Measurements from ENCODE around the gene USP12. TPM values are rescaled to one million over a fixed set of nuclear protein-coding genes. Genes with fewer than 3 reads are reported as not detected.

Gene USP12
- total and polyA plus RNA-seq, 2 donors from 2014 or later, result 15.0 to 27.5 TPM

DNA sequence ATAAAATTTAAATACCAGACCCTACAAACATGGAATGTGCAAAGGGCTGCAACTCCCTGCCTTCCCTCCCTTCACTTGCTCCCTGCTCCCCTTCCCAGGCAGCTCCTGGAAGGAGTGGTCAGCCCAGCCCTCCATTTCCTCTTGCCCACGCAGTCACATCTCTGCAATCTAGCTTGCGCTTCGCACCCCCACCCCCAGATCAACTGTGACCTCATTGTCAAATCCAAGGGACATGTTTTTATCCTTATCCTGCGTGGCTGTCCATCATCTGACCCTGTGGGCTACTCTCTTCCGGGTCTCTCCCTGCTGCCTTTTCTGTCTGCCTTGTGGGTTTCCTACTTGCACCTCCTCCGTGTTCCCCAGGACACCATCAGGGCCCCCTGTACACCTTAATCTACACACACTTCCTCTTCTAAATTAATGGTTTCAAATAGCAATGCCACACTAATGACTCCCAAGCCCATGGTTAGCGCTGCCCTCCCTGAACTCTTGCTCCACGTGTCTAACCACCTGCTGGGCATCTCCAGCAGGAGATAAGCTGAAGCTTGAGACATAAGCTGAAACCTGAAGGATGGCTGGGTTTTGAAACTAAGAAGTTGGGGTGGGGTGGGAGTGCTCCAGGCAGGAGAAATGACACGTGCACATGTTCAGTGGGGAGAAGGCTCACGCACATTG is 118.3 kb downstream of the USP12 start:
- no peaks in the 10 kb centered on the region for H3K27me3 ChIP-seq (ENCODE audit: control insufficient read depth, insufficient read depth, low read length)
- H3K9me3 ChIP-seq (ENCODE audit: control insufficient read depth in 2 of 3, insufficient read depth in 1 of 3, low read length in 3 of 3), result no peaks in the 10 kb centered on the region
- intact Hi-C loops (cut with DNase I), result no loop called here
- FAIRE-seq (no peak), DNase-seq (no peak)
- no peak overlapping the region for H3K9ac ChIP-seq (ENCODE audit: low read length in 3 of 3)
- H3K27ac ChIP-seq (ENCODE audit: low read depth in 2 of 2, low read length in 2 of 2), result no peak overlapping the region
- no peaks in the 10 kb centered on the region for H3K4me1 ChIP-seq (ENCODE audit: control insufficient read depth in 2 of 3, insufficient read depth in 2 of 3, low read depth in 1 of 3, low read length in 3 of 3)
- no peak overlapping the region for H3K4me3 ChIP-seq (ENCODE audit: low read length in 3 of 3)
- TF ChIP-seq, protein P1, sequence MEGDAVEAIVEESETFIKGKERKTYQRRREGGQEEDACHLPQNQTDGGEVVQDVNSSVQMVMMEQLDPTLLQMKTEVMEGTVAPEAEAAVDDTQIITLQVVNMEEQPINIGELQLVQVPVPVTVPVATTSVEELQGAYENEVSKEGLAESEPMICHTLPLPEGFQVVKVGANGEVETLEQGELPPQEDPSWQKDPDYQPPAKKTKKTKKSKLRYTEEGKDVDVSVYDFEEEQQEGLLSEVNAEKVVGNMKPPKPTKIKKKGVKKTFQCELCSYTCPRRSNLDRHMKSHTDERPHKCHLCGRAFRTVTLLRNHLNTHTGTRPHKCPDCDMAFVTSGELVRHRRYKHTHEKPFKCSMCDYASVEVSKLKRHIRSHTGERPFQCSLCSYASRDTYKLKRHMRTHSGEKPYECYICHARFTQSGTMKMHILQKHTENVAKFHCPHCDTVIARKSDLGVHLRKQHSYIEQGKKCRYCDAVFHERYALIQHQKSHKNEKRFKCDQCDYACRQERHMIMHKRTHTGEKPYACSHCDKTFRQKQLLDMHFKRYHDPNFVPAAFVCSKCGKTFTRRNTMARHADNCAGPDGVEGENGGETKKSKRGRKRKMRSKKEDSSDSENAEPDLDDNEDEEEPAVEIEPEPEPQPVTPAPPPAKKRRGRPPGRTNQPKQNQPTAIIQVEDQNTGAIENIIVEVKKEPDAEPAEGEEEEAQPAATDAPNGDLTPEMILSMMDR (IDR thresholded peaks at IDR 0.05; ENCODE audit: borderline replicate concordance, extremely low read depth, insufficient read depth), result no peak
- no peaks in the 10 kb centered on the region for H3K36me3 ChIP-seq (ENCODE audit: control insufficient read depth in 2 of 3, insufficient read depth in 3 of 3, low read length in 3 of 3)

DNA sequence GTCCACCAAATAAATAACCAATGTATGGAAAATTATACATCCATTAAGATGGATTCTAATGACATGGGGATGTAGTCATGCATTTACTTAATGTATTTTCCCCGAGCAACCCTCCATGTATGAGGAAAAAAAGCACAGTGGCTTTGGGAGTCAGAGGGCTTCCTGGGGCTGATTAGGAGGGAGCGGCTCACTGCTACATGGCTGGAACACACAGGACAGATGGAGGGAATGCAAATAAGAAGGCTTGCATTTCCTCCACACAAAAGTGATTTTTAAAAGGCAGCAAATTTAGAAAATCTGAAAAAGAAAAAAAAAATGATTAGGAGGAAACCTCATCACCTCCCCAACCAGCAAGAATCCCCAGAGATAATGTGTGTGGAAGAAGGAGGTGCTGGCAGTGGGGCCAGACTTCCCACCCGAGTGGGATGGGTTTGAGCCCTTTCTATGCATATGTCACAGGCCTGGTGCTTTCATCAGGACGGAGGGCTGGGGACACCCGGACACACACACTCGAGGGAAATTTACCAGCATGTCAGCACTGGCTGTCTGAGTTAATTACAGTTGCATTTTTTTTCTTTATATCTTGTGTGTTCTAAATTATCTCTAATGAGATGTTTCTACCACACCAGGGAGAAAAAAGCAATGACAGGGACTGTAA is 118.9 kb downstream of the USP12 start:
- TF ChIP-seq, protein P1 (IDR thresholded peaks at IDR 0.05; ENCODE audit: borderline replicate concordance, extremely low read depth, insufficient read depth), result no peak
- Histone ChIP-seq H3K4me1 (ENCODE audit: control insufficient read depth in 2 of 3, insufficient read depth in 2 of 3, low read depth in 1 of 3, low read length in 3 of 3) (no peaks in the 10 kb centered on the region), H3K27ac (ENCODE audit: low read depth in 2 of 2, low read length in 2 of 2) (no peak overlapping the region), H3K27me3 (ENCODE audit: control insufficient read depth, insufficient read depth, low read length) (no peaks in the 10 kb centered on the region), H3K9ac (ENCODE audit: low read length in 3 of 3) (no peak overlapping the region), H3K4me3 (ENCODE audit: low read length in 3 of 3) (no peak overlapping the region), H3K36me3 (ENCODE audit: control insufficient read depth in 2 of 3, insufficient read depth in 3 of 3, low read length in 3 of 3) (no peaks in the 10 kb centered on the region), H3K9me3 (ENCODE audit: control insufficient read depth in 2 of 3, insufficient read depth in 1 of 3, low read length in 3 of 3) (no peaks in the 10 kb centered on the region)
- no peak for FAIRE-seq
- intact Hi-C loops (cut with DNase I), result no loop called here
- no peak for DNase-seq

DNA sequence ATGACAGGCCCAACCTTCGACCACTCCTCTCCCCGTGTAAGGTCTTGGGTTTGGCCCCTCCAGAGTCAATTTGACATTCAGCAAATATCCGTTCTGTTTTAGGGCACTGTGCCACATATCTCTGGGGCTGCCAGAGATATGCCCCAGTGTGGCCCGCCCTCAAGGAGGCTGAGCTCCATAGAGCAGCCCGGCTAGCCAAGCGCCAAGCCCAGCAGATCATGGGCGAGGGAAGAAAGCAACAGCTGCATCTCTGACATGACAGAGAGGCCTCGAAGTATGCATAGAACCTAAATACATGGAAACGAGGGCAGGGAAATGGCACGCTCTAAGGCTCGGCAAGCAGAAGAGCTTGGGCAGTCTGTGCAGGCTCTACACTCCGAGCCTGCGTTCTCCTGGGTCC is 124.5 kb downstream of the USP12 start:
- FAIRE-seq (no peak), DNase-seq (no peak)
- no peak overlapping the region for H3K27ac ChIP-seq (ENCODE audit: low read depth in 2 of 2, low read length in 2 of 2)
- intact Hi-C loops (cut with DNase I), result no loop called here
- H3K27me3 ChIP-seq (ENCODE audit: control insufficient read depth, insufficient read depth, low read length), result no peaks in the 10 kb centered on the region
- H3K36me3 ChIP-seq (ENCODE audit: control insufficient read depth in 2 of 3, insufficient read depth in 3 of 3, low read length in 3 of 3), result no peaks in the 10 kb centered on the region
- TF ChIP-seq, protein P1 (IDR thresholded peaks at IDR 0.05; ENCODE audit: borderline replicate concordance, extremely low read depth, insufficient read depth), result no peak
- no peaks in the 10 kb centered on the region for H3K4me1 ChIP-seq (ENCODE audit: control insufficient read depth in 2 of 3, insufficient read depth in 2 of 3, low read depth in 1 of 3, low read length in 3 of 3)
- H3K9ac ChIP-seq (ENCODE audit: low read length in 3 of 3), result no peak overlapping the region
- no peaks in the 10 kb centered on the region for H3K9me3 ChIP-seq (ENCODE audit: control insufficient read depth in 2 of 3, insufficient read depth in 1 of 3, low read length in 3 of 3)
- no peak overlapping the region for H3K4me3 ChIP-seq (ENCODE audit: low read length in 3 of 3)
